Measurements from ENCODE around the gene MOB3A.
"Not testable (repeated sequence)": the region's sequence is repeated elsewhere in the genome, so short reads cannot be mapped to it uniquely, and the experiment has no call there.

Gene MOB3A

DNA sequence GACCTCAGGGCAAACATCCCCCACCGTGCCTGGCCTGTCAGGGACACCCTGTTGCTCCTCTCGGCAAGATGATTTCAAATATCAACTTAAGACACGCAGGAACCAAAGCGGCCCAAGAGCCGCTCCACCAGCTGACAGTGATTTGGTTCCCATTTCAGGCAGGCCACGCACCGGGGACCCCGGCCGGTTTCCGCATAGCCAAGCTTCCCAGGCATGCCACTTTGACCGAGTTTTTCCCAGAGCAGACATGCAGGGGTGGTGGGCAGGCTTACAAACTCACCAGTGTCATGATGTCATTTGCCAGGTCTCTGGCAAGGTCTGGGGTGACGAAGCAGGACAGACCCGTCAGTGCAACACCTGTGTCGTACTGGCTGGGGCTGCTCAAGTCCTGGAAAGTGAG, 36.1 kb upstream of the MOB3A start:
- H3K4me1 ChIP-seq (ENCODE audit: control insufficient read depth, low read depth, low read length): no peaks in the 10 kb centered on the region
- no peak overlapping the region for H3K4me3 ChIP-seq (ENCODE audit: low read length)
- H3K36me3 ChIP-seq (ENCODE audit: control insufficient read depth, low read depth, low read length): peaks cover 41% of the 10 kb centered on the region
- no peak overlapping the region for H3K9ac ChIP-seq (ENCODE audit: low read length)
- H3K27ac ChIP-seq (ENCODE audit: low read length): no peak overlapping the region
- no peaks in the 10 kb centered on the region for H3K9me3 ChIP-seq (ENCODE audit: control insufficient read depth, low read depth, low read length)
- no peaks in the 10 kb centered on the region for H3K27me3 ChIP-seq (ENCODE audit: control insufficient read depth, insufficient read depth, low read length)

DNA sequence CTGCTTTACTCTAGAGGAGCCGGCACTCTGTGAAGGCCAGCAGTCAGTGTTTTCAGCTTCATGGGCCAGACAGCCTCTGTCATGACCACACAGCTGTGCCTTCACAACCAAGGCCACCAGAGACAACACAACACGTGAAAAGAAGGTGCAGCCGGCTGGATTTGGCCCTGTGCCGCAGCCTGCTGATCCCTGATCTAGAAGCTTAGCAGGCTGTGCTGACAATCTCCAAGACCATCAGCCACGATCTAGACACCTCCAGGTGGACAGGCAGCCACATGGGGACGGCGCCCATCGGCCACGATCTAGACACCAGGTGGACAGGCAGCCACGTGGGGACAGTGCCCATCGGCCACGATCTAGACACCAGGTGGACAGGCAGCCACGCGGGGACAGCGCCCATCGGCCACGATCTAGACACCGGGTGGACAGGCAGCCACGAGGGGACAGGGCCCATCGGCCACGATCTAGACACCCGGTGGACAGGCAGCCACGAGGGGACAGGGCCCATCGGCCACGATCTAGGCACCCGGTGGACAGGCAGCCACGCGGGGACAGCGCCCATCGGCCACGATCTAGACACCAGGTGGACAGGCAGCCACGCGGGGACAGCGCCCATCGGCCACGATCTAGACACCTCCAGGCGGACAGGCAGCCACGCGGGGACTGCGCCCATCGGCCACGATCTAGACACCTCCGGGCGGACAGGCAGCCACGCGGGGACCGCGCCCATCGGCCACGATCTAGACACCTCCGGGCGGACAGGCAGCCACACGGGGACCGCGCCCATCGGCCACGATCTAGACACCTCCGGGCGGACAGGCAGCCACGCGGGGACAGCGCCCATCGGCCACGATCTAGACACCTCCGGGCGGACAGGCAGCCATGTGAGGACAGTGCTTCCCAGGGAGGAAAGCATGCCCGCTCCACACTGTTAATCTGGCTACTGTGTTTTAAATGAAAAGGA, 35.2 kb upstream of the MOB3A start:
- not testable (repeated sequence) for H3K4me3 ChIP-seq (ENCODE audit: low read length); H3K27ac ChIP-seq (ENCODE audit: low read length); H3K4me1 ChIP-seq (ENCODE audit: control insufficient read depth, low read depth, low read length); H3K9ac ChIP-seq (ENCODE audit: low read length); H3K9me3 ChIP-seq (ENCODE audit: control insufficient read depth, low read depth, low read length); H3K27me3 ChIP-seq (ENCODE audit: control insufficient read depth, insufficient read depth, low read length)
- H3K36me3 ChIP-seq (ENCODE audit: control insufficient read depth, low read depth, low read length): peaks cover 40% of the 10 kb centered on the region

DNA sequence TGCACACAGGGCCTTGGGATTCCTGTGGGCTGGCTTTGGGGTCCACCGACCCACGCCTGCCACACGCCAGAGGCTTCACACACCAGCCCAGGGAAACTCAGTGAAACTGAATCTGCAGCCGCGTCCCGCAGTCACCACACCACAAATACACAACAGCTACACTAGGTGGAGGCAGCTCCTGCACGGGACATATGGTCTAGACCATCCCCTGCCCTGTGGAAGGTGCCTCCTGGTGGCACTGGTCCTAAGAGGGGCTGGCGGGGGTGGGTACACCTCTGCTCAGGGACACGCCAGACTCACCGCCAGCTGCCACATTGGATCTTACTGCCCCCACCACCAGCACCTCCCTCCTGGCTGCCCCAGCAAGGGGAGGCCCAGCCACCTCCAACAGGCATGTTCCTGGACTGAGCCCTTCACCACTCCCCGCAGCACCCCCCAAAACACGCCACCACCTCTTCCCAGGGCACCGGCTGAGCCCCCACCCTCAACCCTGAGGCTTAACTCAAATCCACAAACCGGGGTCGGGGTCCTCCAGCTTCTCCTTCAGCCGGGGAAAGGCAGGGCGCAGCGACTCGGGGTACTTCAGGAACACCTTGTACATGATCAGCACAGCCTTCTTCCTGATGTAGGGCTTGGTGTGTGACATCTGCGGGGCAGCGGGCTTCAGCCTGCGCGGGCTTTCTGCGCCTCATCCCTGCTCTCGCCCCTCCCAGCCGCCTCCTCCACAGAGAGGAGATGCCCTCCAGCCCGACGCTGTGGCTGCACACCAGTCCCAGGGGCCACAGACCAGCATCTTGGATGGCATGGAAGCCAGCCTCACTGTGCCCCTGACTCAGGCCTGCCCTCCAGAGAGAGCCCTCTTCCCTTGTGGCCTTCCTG, 34.0 kb upstream of the MOB3A start:
- no peaks in the 10 kb centered on the region for H3K4me1 ChIP-seq (ENCODE audit: control insufficient read depth, low read depth, low read length)
- H3K9ac ChIP-seq (ENCODE audit: low read length): no peak overlapping the region
- H3K36me3 ChIP-seq (ENCODE audit: control insufficient read depth, low read depth, low read length): peaks cover 47% of the 10 kb centered on the region
- no peak overlapping the region for H3K27ac ChIP-seq (ENCODE audit: low read length)
- H3K4me3 ChIP-seq (ENCODE audit: low read length): no peak overlapping the region
- no peaks in the 10 kb centered on the region for H3K9me3 ChIP-seq (ENCODE audit: control insufficient read depth, low read depth, low read length)
- H3K27me3 ChIP-seq (ENCODE audit: control insufficient read depth, insufficient read depth, low read length): no peaks in the 10 kb centered on the region

DNA sequence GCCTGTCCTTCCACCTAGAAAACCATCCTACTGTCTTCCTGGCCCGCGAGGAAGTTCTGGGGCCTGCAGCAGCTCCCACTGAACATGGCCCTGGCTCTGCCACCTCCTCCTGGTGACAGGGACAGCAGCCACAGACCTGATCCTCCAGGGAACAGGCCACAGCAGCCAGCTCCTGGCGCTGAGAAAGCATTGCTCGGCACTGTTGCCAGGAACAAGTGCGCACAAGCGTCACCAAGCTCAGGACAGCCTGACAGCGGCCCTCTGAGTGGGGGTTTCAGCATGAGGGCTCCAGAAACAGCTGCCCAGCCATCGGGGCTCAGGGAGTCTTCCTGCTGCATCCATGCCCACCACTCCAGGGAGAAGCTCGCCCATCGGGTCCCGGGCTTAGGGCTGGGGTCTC, 33.4 kb upstream of the MOB3A start:
- H3K4me1 ChIP-seq (ENCODE audit: control insufficient read depth, low read depth, low read length): no peaks in the 10 kb centered on the region
- H3K27ac ChIP-seq (ENCODE audit: low read length): no peak overlapping the region
- no peak overlapping the region for H3K4me3 ChIP-seq (ENCODE audit: low read length)
- peaks cover 47% of the 10 kb centered on the region for H3K36me3 ChIP-seq (ENCODE audit: control insufficient read depth, low read depth, low read length)
- H3K9me3 ChIP-seq (ENCODE audit: control insufficient read depth, low read depth, low read length): no peaks in the 10 kb centered on the region
- no peaks in the 10 kb centered on the region for H3K27me3 ChIP-seq (ENCODE audit: control insufficient read depth, insufficient read depth, low read length)
- no peak overlapping the region for H3K9ac ChIP-seq (ENCODE audit: low read length)

DNA sequence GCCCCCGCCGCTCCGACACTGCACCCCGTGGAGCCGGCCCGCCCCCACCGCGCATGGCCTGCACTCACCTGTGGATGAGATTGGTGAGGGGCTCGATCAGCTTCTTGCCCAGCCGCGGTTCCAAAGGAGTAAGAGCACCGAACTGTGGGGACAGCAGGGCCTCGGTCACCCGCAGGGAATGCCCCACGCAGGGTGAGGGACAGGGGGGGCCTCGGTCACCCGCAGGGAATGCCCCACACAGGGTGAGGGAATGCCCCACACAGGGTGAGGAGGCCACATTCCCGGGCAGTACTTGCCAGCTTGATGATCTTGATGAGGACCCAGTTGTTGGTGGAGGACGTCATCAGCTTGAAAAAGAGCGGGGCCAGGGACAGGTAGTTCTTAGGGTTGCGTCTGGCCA, 32.9 kb upstream of the MOB3A start:
- H3K9me3 ChIP-seq (ENCODE audit: control insufficient read depth, low read depth, low read length): no peaks in the 10 kb centered on the region
- H3K27ac ChIP-seq (ENCODE audit: low read length): no peak overlapping the region
- no peaks in the 10 kb centered on the region for H3K4me1 ChIP-seq (ENCODE audit: control insufficient read depth, low read depth, low read length)
- no peak overlapping the region for H3K4me3 ChIP-seq (ENCODE audit: low read length)
- peaks cover 48% of the 10 kb centered on the region for H3K36me3 ChIP-seq (ENCODE audit: control insufficient read depth, low read depth, low read length)
- H3K27me3 ChIP-seq (ENCODE audit: control insufficient read depth, insufficient read depth, low read length): no peaks in the 10 kb centered on the region
- H3K9ac ChIP-seq (ENCODE audit: low read length): no peak overlapping the region

DNA sequence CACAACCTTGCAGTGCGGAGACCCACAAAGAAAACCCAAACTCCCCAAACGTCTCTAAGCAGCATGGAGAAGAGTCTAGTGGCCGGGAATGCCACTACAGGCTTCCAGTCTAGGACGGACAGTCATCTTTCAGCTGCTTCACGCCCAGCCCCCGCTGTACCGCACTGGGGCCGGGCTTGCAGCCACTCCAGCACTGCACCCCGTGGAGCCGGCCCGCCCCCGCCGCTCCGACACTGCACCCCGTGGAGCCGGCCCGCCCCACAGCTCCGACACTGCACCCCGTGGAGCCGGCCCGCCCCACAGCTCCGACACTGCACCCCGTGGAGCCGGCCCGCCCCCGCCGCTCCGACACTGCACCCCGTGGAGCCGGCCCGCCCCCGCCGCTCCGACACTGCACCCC, 32.1 kb upstream of the MOB3A start:
- peaks cover 55% of the 10 kb centered on the region for H3K36me3 ChIP-seq (ENCODE audit: control insufficient read depth, low read depth, low read length)
- not testable (repeated sequence) for H3K9ac ChIP-seq (ENCODE audit: low read length); H3K27me3 ChIP-seq (ENCODE audit: control insufficient read depth, insufficient read depth, low read length); H3K4me3 ChIP-seq (ENCODE audit: low read length); H3K27ac ChIP-seq (ENCODE audit: low read length); H3K4me1 ChIP-seq (ENCODE audit: control insufficient read depth, low read depth, low read length); H3K9me3 ChIP-seq (ENCODE audit: control insufficient read depth, low read depth, low read length)

DNA sequence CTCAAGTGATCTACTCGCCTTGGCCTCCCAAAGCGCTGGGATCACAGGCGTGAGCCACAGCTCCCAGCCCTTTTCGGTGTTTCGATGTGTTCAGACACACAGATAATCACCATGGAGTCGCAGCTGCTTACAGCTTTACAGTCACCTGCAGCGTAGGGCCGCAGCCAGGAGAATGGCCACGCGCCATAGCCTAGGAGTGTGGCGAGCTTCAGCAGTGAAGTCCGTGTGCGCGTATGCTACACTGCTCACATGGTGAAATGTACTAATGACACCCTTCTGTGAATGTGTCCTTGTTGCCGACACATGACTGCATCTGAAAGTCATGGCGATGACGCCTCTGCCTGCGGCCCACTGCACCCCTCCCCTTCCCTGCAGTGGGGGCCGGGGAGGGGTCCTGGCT, 31.6 kb upstream of the MOB3A start:
- H3K4me1 ChIP-seq (ENCODE audit: control insufficient read depth, low read depth, low read length): no peaks in the 10 kb centered on the region

DNA sequence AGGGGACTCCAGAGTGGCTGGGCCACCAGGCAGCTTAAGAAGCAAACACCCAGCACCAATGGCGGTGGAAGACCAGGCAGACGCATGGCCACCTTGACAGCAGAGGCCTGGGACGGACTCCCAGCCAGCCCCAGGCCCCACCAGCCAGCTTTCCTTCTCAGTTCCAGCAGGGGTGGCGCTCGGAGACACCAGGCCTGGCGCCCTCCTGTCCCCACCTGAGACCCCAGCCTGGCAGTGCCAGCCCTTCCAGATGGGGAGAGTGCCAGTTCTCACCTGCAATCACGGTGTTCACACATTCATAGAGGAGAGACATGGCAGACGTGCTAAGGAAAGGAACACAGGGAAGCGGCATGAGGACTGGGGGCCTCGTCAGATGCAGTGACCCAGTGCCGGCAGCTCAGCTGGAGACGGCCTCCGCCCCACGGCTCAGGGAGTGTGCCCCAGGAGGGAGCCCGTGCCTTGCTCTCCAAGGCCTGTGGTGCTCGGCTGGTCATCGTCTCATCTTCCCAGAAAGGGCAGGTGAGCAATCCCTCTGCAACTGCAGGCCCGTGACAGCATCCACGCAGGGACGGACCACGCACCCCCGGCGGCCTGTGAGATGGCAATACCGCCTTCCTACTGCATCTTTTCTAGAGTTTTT, 30.9 kb upstream of the MOB3A start:
- H3K27me3 ChIP-seq (ENCODE audit: control insufficient read depth, insufficient read depth, low read length): no peaks in the 10 kb centered on the region
- no peak overlapping the region for H3K27ac ChIP-seq (ENCODE audit: low read length)
- peaks cover 55% of the 10 kb centered on the region for H3K36me3 ChIP-seq (ENCODE audit: control insufficient read depth, low read depth, low read length)
- no peak overlapping the region for H3K9ac ChIP-seq (ENCODE audit: low read length)
- no peak overlapping the region for H3K4me3 ChIP-seq (ENCODE audit: low read length)
- H3K9me3 ChIP-seq (ENCODE audit: control insufficient read depth, low read depth, low read length): no peaks in the 10 kb centered on the region
- no peaks in the 10 kb centered on the region for H3K4me1 ChIP-seq (ENCODE audit: control insufficient read depth, low read depth, low read length)

More for the DNA sequence above, 31.6 kb upstream of the MOB3A start:
- Histone ChIP-seq H3K27ac (ENCODE audit: low read length) (no peak overlapping the region), H3K4me3 (ENCODE audit: low read length) (no peak overlapping the region), H3K36me3 (ENCODE audit: control insufficient read depth, low read depth, low read length) (peaks cover 55% of the 10 kb centered on the region), H3K27me3 (ENCODE audit: control insufficient read depth, insufficient read depth, low read length) (no peaks in the 10 kb centered on the region), H3K9ac (ENCODE audit: low read length) (no peak overlapping the region), H3K9me3 (ENCODE audit: control insufficient read depth, low read depth, low read length) (no peaks in the 10 kb centered on the region)

DNA sequence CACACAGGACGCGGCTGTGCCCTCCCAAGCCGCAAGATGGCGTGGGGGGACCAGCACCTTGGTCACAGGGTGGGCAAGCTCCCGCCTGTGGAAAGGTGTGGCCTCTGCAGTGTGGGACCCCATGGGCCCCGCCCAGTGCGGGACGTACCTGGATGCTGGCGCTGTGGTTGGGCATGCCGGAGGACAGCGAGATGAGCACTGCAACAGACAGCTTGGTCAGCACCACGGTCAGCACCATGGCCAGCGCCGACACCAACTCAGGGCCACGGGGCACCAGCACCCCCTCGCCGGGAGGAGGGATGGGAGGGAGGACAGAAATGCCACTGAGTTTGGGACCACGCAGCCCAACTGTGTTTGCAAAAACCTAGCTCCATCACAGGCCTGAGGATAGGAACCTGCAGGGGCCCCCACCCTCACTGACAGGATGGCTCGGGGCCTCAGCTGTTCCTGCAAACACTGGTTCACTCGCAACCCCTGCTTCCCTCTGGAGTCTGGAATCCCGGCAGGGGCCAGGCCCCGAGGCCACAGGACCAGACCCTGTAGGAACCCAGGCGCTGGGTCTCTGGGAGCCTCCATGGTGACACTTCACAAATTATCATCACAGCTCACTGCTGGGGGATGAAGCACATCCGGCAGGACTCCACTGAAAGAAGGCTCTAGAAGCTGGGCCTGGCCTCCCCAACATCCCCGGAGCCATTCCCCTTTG, 27.7 kb upstream of the MOB3A start:
- Histone ChIP-seq H3K9ac (ENCODE audit: low read length) (no peak overlapping the region), H3K4me3 (ENCODE audit: low read length) (no peak overlapping the region), H3K4me1 (ENCODE audit: control insufficient read depth, low read depth, low read length) (no peaks in the 10 kb centered on the region), H3K9me3 (ENCODE audit: control insufficient read depth, low read depth, low read length) (no peaks in the 10 kb centered on the region), H3K27me3 (ENCODE audit: control insufficient read depth, insufficient read depth, low read length) (no peaks in the 10 kb centered on the region), H3K36me3 (ENCODE audit: control insufficient read depth, low read depth, low read length) (peaks cover 72% of the 10 kb centered on the region), H3K27ac (ENCODE audit: low read length) (no peak overlapping the region)

DNA sequence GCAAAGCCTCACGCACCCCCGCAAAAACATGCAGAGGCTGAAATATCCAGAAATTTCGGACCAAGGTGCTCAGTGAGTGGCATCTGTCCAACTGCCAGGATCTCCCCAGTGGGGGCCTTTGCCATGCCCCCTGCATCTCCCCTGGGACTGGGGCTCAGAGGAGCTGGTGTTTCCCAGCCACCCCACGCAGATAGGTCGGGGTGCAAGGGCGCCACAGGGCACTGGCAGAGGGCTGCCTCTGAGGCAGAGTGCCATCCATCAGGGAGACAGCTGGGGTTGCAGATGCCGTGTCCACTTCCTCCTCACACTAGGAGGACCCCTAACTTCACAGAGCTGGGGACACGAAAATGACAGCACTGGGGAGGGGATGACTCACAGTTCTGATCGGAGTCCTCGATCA, 26.9 kb upstream of the MOB3A start:
- Histone ChIP-seq H3K9ac (ENCODE audit: low read length) (no peak overlapping the region), H3K9me3 (ENCODE audit: control insufficient read depth, low read depth, low read length) (no peaks in the 10 kb centered on the region), H3K27ac (ENCODE audit: low read length) (no peak overlapping the region), H3K27me3 (ENCODE audit: control insufficient read depth, insufficient read depth, low read length) (no peaks in the 10 kb centered on the region), H3K4me3 (ENCODE audit: low read length) (no peak overlapping the region), H3K36me3 (ENCODE audit: control insufficient read depth, low read depth, low read length) (peaks cover 79% of the 10 kb centered on the region), H3K4me1 (ENCODE audit: control insufficient read depth, low read depth, low read length) (no peaks in the 10 kb centered on the region)

DNA sequence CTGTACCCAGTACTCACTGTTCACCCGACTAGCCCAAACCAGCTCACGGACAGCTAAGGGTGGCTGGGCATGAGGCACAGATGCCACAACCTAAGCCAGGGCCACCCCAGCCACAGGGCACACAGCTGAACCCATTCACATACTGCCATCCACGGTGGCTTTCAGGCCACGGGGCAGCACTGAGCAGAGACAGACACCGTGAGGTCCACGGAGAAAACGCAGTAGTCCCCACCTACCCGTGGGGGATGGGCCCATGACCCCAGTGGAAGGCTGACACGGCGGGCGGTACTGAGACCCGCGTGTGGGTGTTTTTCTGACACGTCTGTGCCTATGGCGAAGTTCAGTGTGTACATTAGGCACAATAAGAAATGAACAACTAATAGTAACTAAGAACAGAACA, 26.1 kb upstream of the MOB3A start:
- no peak overlapping the region for H3K27ac ChIP-seq (ENCODE audit: low read length)
- H3K27me3 ChIP-seq (ENCODE audit: control insufficient read depth, insufficient read depth, low read length): no peaks in the 10 kb centered on the region
- H3K4me3 ChIP-seq (ENCODE audit: low read length): no peak overlapping the region
- H3K36me3 ChIP-seq (ENCODE audit: control insufficient read depth, low read depth, low read length): peaks cover 79% of the 10 kb centered on the region
- no peaks in the 10 kb centered on the region for H3K4me1 ChIP-seq (ENCODE audit: control insufficient read depth, low read depth, low read length)
- H3K9me3 ChIP-seq (ENCODE audit: control insufficient read depth, low read depth, low read length): no peaks in the 10 kb centered on the region
- H3K9ac ChIP-seq (ENCODE audit: low read length): no peak overlapping the region

All from iPS-18a (cell line).